Fibroblast of the aortic adventitia (primary cell): ENCODE data around the gene YAE1. TPM values are rescaled to one million over a fixed set of nuclear protein-coding genes. Genes with fewer than 3 reads are reported as not detected.

Experiments used
- DNase-seq: peaks from one replicate; pipeline ENCODE4 v3.0.0-alpha.2; 2010; ENCODE audit warnings: low read depth
- H3K4me3 ChIP-seq: 2 replicates; pipeline ENCODE4 v1.5.1; 2011; ENCODE audit warnings: low read depth, mild to moderate bottlenecking, control low read depth, low read length, moderate library complexity
- total RNA-seq: library from RNA; depleted of rRNA; stranded (reverse); fragments of >200 nt; gene quantifications from 2 replicates; pipeline ENCODE4 v1.2.3, GENCODE V29; 2012; ENCODE audit warnings: low replicate concordance
- TF ChIP-seq, protein P1 (sequence below): IDR thresholded peaks from 2 replicates; pipeline ENCODE4 v1.5.1; 2011; ENCODE audit warnings: mild to moderate bottlenecking, low read length, control low read depth, inconsistent platforms; ENCODE audit not compliant: insufficient read depth

YAE1 gene
- total RNA-seq, 1 donor, result 41.9 TPM

DNA sequence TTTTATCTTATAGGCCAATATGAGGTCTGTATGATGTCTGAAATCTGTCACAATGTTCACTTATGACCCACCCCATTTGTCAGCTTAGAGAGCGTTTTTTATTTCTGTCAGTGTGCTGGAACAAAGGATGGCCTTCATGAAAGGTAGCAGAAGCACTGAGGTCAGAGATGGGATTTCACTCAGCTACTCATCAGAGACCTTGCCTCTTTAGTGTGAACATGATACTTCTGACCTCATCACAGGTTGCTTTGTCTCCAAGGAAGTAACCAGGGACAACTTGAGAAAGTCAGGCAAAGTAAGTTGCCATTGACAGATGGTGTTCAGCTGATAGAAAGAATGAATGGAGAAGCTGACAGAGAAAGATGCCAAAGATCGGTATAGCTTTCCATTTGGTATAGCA is 16.3 kb downstream of the YAE1 start:
- H3K4me3 ChIP-seq, result no peak overlapping the region
- TF ChIP-seq, protein P1, sequence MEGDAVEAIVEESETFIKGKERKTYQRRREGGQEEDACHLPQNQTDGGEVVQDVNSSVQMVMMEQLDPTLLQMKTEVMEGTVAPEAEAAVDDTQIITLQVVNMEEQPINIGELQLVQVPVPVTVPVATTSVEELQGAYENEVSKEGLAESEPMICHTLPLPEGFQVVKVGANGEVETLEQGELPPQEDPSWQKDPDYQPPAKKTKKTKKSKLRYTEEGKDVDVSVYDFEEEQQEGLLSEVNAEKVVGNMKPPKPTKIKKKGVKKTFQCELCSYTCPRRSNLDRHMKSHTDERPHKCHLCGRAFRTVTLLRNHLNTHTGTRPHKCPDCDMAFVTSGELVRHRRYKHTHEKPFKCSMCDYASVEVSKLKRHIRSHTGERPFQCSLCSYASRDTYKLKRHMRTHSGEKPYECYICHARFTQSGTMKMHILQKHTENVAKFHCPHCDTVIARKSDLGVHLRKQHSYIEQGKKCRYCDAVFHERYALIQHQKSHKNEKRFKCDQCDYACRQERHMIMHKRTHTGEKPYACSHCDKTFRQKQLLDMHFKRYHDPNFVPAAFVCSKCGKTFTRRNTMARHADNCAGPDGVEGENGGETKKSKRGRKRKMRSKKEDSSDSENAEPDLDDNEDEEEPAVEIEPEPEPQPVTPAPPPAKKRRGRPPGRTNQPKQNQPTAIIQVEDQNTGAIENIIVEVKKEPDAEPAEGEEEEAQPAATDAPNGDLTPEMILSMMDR, result no peak
- no peak for DNase-seq

DNA sequence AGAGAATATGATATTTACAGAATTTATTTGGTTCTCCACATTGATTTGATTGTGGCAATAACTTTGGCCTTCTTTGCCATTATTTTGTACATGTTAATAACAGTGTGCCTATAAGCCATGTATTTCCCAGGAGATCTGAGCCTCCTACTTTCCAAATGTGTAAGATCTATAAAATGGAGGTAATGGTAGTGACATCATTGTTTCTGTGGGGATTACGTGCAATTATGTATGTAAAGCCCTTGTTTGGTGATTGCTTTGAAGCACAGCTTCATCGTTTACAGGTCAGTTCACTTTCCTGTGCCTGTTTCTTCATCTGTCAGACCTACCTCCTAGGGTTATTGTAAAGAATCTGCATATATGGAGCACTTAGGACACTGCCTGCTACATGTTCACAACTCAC is 17.3 kb downstream of the YAE1 start:
- H3K4me3 ChIP-seq, result no peak overlapping the region
- DNase-seq, result no peak
- TF ChIP-seq, protein P1, result no peak

DNA sequence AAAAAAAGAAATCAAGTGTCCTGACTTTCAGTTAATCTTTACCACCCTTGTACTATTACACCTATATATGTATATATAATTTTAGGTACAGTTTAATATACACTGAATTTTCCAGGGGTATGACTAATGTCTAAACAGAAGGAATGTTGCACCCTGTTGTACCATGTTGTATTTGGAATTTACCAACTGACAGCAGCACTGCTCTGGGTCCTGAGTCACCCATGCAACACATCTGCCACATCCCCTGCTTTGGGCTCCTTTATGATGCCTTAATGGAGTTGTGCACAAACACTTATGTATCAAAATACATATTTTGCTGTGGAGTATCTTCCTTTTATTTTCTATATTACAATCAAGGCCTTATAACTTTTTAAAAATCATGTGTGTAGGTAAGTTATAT is 21.2 kb downstream of the YAE1 start:
- peak; percentile 45 for DNase-seq
- TF ChIP-seq, protein P1, result no peak
- H3K4me3 ChIP-seq, result no peak overlapping the region

DNA sequence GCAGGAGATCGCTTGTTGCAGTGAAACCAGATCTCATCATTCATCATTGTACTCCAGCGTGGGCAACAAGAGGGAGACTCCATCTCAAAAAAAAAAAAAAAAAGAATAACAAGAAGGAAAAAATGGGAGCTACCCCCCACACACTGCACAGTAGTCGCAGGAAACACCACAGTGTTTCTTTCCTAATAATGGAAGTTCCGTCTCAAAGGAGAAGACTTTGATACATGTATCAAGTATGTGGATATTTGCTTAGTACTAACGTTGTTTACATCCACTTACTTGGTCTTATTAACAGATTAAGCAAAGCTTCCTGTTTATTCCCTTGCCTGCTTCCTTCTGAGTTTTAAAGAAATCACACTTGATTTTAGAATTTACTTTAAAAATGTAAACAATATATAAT is 22.2 kb downstream of the YAE1 start:
- no peak for DNase-seq
- no peak overlapping the region for H3K4me3 ChIP-seq
- TF ChIP-seq, protein P1, result no peak

DNA sequence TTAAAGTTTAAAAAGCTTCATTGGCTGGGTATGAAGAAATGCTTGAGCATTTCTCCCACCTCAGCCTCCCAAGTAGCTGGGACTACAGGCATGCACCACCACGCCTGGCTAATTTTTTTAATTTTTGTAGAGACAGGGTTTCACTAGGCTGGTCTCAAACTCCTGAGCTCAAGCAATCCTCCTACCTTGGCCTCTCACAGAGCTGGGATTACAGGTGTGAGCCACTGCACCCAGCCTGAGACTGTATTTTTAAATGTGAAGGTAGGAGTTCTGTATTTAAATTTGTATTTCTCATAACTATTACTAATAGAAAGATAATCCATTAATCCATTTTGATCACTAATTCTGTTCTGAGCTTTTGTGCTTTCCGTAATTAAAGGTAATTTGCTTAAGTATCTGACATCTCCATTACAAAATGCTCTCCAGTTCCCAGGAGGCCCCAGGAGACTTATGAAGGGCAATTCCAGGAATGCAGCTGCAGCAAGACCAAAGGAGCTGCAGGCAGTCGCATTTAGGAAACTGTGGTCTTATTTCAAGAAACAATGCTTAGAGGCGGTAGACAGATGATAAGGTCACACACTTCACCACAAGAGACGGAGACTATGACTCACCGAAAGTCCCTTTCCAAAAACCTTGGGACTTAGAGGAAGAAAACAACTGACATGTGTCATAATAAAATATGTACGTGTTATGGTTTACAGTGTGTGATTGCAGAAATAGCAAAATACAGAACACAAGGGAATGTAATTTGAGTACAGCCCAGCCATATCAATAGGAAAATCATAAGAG is 23.3 kb downstream of the YAE1 start:
- H3K4me3 ChIP-seq, result no peak overlapping the region
- DNase-seq, result peak; percentile 87
- TF ChIP-seq, protein P1, result no peak

DNA sequence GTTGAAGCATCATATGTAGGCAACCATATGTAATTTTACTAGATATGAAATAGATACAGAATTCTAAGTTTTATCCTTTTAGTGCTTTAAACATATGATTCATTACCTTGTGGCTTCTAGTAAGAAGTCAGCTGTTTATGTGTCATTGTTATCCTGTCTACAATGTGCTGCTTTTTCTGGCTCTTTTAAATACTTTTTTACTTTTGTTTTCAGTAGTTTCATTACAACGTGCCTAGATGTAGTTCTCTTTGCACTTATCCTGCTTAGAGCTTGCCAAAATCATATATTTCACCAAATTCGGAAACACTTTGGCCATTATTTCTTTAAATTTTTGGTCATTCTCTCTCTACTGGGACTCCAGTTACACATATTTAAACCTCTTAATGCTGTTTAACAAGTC is 26.4 kb downstream of the YAE1 start:
- DNase-seq, result peak; percentile 88
- no peak overlapping the region for H3K4me3 ChIP-seq
- TF ChIP-seq, protein P1, result no peak
